Naive thymus-derived CD4-positive, alpha-beta T cell (primary cell): ENCODE results near the gene MRPL41. TPM values are rescaled to one million over a fixed set of nuclear protein-coding genes. Genes with fewer than 3 reads are reported as not detected.
A peak's percentile ranks its signal among the peaks of the same experiment; 100 is the strongest.

Experiments
- ATAC-seq: fragments of 150-1000 bp; cut with Tn5 transposase; 2 replicates; pipeline ENCODE4 v1.10.0; 2021; ENCODE audit warnings: mild to moderate bottlenecking, moderate library complexity
- CTCF ChIA-PET: fragments of 350-600 bp; sonication (Branson Sonifier 250); formaldehyde crosslinking; loops from one replicate; lab custom pipeline; 2021; ENCODE audit warnings: antibody characterized with exemption; lab: Charles Lee
- POLR2A ChIA-PET: fragments of 350-600 bp; sonication (Branson Sonifier 250); formaldehyde crosslinking; loops from one replicate; lab custom pipeline; 2021; ENCODE audit warnings: antibody characterized with exemption, inconsistent platforms; lab: Charles Lee
- DNase-seq, 9 donors: peaks; one replicate each; pipeline versions ENCODE4 v3.0.0 to v3.0.0-alpha.2; 2020 to 2022; ENCODE audit warnings: mixed read lengths in 1 of 9
- H3K27ac ChIP-seq: one replicate; pipeline ENCODE4 v1.7.0; 2013; ENCODE audit warnings: mild to moderate bottlenecking, low read depth, low read length, moderate library complexity
- H3K27me3 ChIP-seq, 2 donors: one replicate each; pipeline ENCODE4 v1.7.0; 2013; ENCODE audit warnings: low read length in 2 of 2, mild to moderate bottlenecking in 2 of 2, moderate library complexity in 2 of 2; ENCODE audit not compliant: control insufficient read depth in 2 of 2, insufficient read depth in 2 of 2
- H3K36me3 ChIP-seq, 3 experiments: 1 replicate in 2 of 3; 2 replicates in 1 of 3; pipeline ENCODE4 v1.7.0; 2013; ENCODE audit warnings: low read length in 3 of 3, mild to moderate bottlenecking in 3 of 3, moderate library complexity in 1 of 3; ENCODE audit not compliant: insufficient read depth in 3 of 3, control insufficient read depth in 2 of 3
- H3K4me1 ChIP-seq, 2 donors: one replicate each; pipeline ENCODE4 v1.7.0; 2013; ENCODE audit warnings: low read length in 2 of 2, mild to moderate bottlenecking in 2 of 2, moderate library complexity in 1 of 2; ENCODE audit not compliant: control insufficient read depth in 2 of 2, insufficient read depth in 2 of 2
- H3K4me3 ChIP-seq: 2 replicates; pipeline ENCODE4 v1.7.0; 2013; ENCODE audit warnings: mild to moderate bottlenecking, low read length
- H3K9me3 ChIP-seq, 3 experiments: 1 replicate in 2 of 3; 2 replicates in 1 of 3; pipeline ENCODE4 v1.7.0; 2013; ENCODE audit warnings: low read length in 3 of 3; ENCODE audit not compliant: control insufficient read depth in 2 of 3
- H3K27ac Mint-ChIP-seq, 9 donors: one replicate each; pipeline ENCODE4 v1.8.0; 2020 to 2022; ENCODE audit warnings: mixed read lengths in 9 of 9, mild to moderate bottlenecking in 8 of 9, moderate library complexity in 5 of 9, inconsistent platforms in 2 of 9
- H3K27me3 Mint-ChIP-seq, 5 donors: one replicate each; pipeline ENCODE4 v1.8.0; 2021 to 2022; ENCODE audit warnings: mixed read lengths in 5 of 5, mild to moderate bottlenecking in 1 of 5
- H3K36me3 Mint-ChIP-seq, 5 donors: one replicate each; pipeline ENCODE4 v1.8.0; 2020 to 2022; ENCODE audit warnings: mixed read lengths in 5 of 5, mild to moderate bottlenecking in 3 of 5, inconsistent platforms in 1 of 5
- H3K4me1 Mint-ChIP-seq, 7 donors: one replicate each; pipeline ENCODE4 v1.8.0; 2020 to 2022; ENCODE audit warnings: mixed read lengths in 7 of 7, mild to moderate bottlenecking in 3 of 7, inconsistent platforms in 1 of 7
- H3K4me3 Mint-ChIP-seq, 10 donors: one replicate each; pipeline ENCODE4 v1.8.0; 2020 to 2022; ENCODE audit warnings: mild to moderate bottlenecking in 10 of 10, mixed read lengths in 10 of 10, moderate library complexity in 6 of 10, inconsistent platforms in 2 of 10
- H3K9me3 Mint-ChIP-seq, 11 donors: one replicate each; pipeline ENCODE4 v1.8.0; 2020 to 2022; ENCODE audit warnings: mixed read lengths in 11 of 11, mild to moderate bottlenecking in 4 of 11, inconsistent platforms in 1 of 11, moderate library complexity in 1 of 11
- intact Hi-C, 2 donors: fragments of 100-400 bp; cut with micrococcal nuclease; formaldehyde crosslinking; loops; one replicate each; pipeline ENCODE4 v1.15.1; 2023
- polyA plus RNA-seq, 2 donors: library from polyadenylated mRNA; unstranded; fragments of 300-500 nt; fragmentation: Illumina TruSeq; gene quantifications; one replicate each; pipeline ENCODE4 v1.2.3, GENCODE V29; 2021
- total RNA-seq, 6 experiments: library from RNA in 5 of 6; stranded (reverse) in 5 of 6; gene quantifications; 1 replicate in 5 of 6; 2 replicates in 1 of 6; pipeline ENCODE4 v1.2.3 and lab custom pipeline; 2021 to 2026

Gene MRPL41
- 100 to 1,000 TPM in 1 of 5 experiments, 10 to 100 TPM in 4; 41.1 to 102 (median 53.9) TPM for total RNA-seq
- polyA plus RNA-seq = 10 to 100 TPM; 36.3 to 41.1 TPM
- total RNA-seq (lab: John Stamatoyannopoulos, UW) = 10.6 reads per million, percentile 37 among the genes with 10 or more reads in this experiment

GRCh38 chr9:137551264-137552021 lies at the start of gene MRPL41:
Gene MRPL41, plus strand, starts transcription at chr9:137551879. Its CDS starts 203 bp downstream, at chr9:137552082.
- ATAC-seq (peak; percentile 94), DNase-seq (peak; percentile 77 to 96 (median 85))
- CTCF ChIA-PET = interaction anchor here (0.6 to 1.4 kb wide), 2 partner anchors 25 to 26 kb away, joined by 3 read pairs; no protein-coding TSS in a partner anchor
- POLR2A ChIA-PET = interaction anchor here (0.8 to 2.1 kb wide), 10 partner anchors 10 to 311 kb away, joined by 3 to 6 read pairs (median 4); partner anchors contain the start of genes DPH7, EHMT1 and TUBB4B
- H3K9me3 Mint-ChIP-seq = peaks cover 0 to 1% (median 0%) of the 10 kb centered on the region in 11 donors
- Histone ChIP-seq H3K9me3 (no peaks in the 10 kb centered on the region), H3K4me1 (peaks cover 0 to 6% of the 10 kb centered on the region in 2 donors), H3K4me3 (peak within 1 kb of the TSS; percentile 77), H3K27ac (peak within 1 kb of the TSS; percentile 85), H3K36me3 (peaks cover 0 to 12% (median 0%) of the 10 kb centered on the region in 3 experiments), H3K27me3 (no peaks in the 10 kb centered on the region)
- peaks cover 0 to 13% (median 6%) of the 10 kb centered on the region in 5 donors for H3K36me3 Mint-ChIP-seq
- H3K4me3 Mint-ChIP-seq = peak within 1 kb of the TSS; percentile 82 to 96 (median 90)
- H3K27me3 Mint-ChIP-seq = no peaks in the 10 kb centered on the region
- peak within 1 kb of the TSS; percentile 77 to 91 (median 83) for H3K27ac Mint-ChIP-seq
- intact Hi-C loops = loop anchor here (1.0 to 10.0 kb wide), 14 partner anchors 27 to 1069 kb away; partner anchors contain the start of genes ARRDC1 (in 2 of the 2), DPH7 (in 2 of the 2), EXD3 (in 2 of the 2) and NOXA1 (in 2 of the 2)
- peaks cover 11 to 24% (median 17%) of the 10 kb centered on the region in 7 donors for H3K4me1 Mint-ChIP-seq

DNA sequence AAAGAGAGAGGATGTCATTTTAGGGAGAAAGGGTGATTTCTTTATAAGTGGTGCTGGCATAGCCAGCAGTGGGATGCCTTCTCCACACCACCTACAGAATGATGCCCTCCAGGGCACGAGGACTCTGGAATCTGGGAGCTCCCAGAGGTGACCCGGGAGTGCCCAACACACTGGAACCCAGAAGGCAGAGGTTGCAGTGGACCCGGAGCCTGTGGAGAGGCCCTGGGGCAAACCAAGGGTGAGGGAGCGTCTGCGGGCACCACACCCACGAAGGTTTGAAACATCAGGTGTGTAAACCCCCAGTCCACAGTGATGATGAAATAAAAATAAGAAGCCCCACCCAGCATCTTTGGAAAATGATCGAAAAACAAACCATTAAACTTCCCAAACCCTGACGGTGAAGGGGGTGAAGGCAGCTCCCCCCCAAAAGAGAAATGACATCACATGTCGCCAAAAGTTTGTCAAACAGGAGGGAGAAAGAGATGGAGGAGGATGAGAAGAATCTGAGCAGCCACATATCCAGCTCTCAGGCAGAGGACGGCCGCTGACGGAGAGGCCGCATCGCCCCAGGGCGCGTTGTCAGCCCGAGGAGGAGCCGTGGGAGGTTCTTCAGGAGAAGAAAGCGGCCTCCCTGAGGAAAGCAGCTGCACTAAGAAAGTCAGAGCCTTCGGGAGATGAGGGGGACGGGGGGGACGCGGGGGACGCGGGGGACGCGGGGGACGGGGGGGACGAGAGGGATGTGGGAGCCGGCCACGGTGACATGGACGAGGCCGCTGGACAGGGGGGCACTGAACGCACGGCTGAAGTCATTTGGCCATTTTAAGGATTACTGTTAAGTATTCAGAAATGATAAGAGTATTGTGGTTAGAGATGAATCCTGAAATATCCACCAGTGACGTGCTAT lies 49.4 kb upstream of the MRPL41 start:
- Histone ChIP-seq H3K27ac (no peak overlapping the region), H3K4me3 (no peak overlapping the region), H3K4me1 (no peaks in the 10 kb centered on the region), H3K36me3 (no peaks in the 10 kb centered on the region), H3K27me3 (no peaks in the 10 kb centered on the region), H3K9me3 (no peaks in the 10 kb centered on the region)
- POLR2A ChIA-PET = no interaction called here
- Mint-ChIP-seq H3K27me3 (no peaks in the 10 kb centered on the region), H3K36me3 (peaks cover 0 to 4% (median 0%) of the 10 kb centered on the region in 5 donors), H3K27ac (peak overlapping the region in 8 of 9 donors; percentile 36 to 93 (median 68)), H3K9me3 (peaks cover 0 to 8% (median 0%) of the 10 kb centered on the region in 11 donors), H3K4me3 (peak overlapping the region in 3 of 10 donors; percentile 25 to 53 (median 30)), H3K4me1 (peaks cover 0 to 7% (median 0%) of the 10 kb centered on the region in 7 donors)
- intact Hi-C loops = no loop called here
- CTCF ChIA-PET = no interaction called here
- no peak for ATAC-seq
- peak in 1 of 9 donors; percentile 27 for DNase-seq

GRCh38 chr9:137504432-137504777 lies 47.3 kb upstream of the MRPL41 start:
- peaks cover 0 to 9% (median 0%) of the 10 kb centered on the region in 11 donors for H3K9me3 Mint-ChIP-seq
- peaks cover 0 to 3% (median 0%) of the 10 kb centered on the region in 5 donors for H3K36me3 Mint-ChIP-seq
- DNase-seq (no peak), ATAC-seq (no peak)
- H3K9me3 ChIP-seq = no peaks in the 10 kb centered on the region
- H3K4me1 Mint-ChIP-seq = peaks cover 0 to 7% (median 1%) of the 10 kb centered on the region in 7 donors
- H3K4me1 ChIP-seq = no peaks in the 10 kb centered on the region
- no peak overlapping the region for H3K4me3 Mint-ChIP-seq
- intact Hi-C loops = no loop called here
- H3K27me3 ChIP-seq = no peaks in the 10 kb centered on the region
- CTCF ChIA-PET = no interaction called here
- no peak overlapping the region for H3K4me3 ChIP-seq
- no peaks in the 10 kb centered on the region for H3K27me3 Mint-ChIP-seq
- H3K36me3 ChIP-seq = no peaks in the 10 kb centered on the region
- POLR2A ChIA-PET = interaction anchor here (1.5 kb wide), 1 partner anchor 20 kb away, joined by 3 read pairs; no protein-coding TSS in a partner anchor
- H3K27ac ChIP-seq = no peak overlapping the region
- H3K27ac Mint-ChIP-seq = no peak overlapping the region

- ChIA-PET POLR2A (interaction anchor here (1.1 to 1.5 kb wide), 2 partner anchors 19 to 36 kb away, joined by 3 read pairs; no protein-coding TSS in a partner anchor), CTCF (no interaction called here)
- Histone ChIP-seq H3K4me1 (no peaks in the 10 kb centered on the region), H3K4me3 (no peak overlapping the region), H3K9me3 (no peaks in the 10 kb centered on the region), H3K27me3 (no peaks in the 10 kb centered on the region), H3K36me3 (no peaks in the 10 kb centered on the region), H3K27ac (no peak overlapping the region)
- Mint-ChIP-seq H3K27ac (no peak overlapping the region), H3K4me3 (no peak overlapping the region), H3K27me3 (no peaks in the 10 kb centered on the region), H3K36me3 (peaks cover 0 to 3% (median 0%) of the 10 kb centered on the region in 5 donors), H3K9me3 (peaks cover 0 to 9% (median 0%) of the 10 kb centered on the region in 11 donors), H3K4me1 (peaks cover 0 to 7% (median 3%) of the 10 kb centered on the region in 7 donors)
- no peak for DNase-seq
- no peak for ATAC-seq
- intact Hi-C loops = no loop called here
Measured at GRCh38 chr9:137505421-137506140, 46.1 kb upstream of the MRPL41 start.

- CTCF ChIA-PET = no interaction called here
- peaks cover 0 to 3% (median 0%) of the 10 kb centered on the region in 5 donors for H3K36me3 Mint-ChIP-seq
- Histone ChIP-seq H3K9me3 (no peaks in the 10 kb centered on the region), H3K27ac (no peak overlapping the region), H3K36me3 (no peaks in the 10 kb centered on the region), H3K4me1 (no peaks in the 10 kb centered on the region), H3K27me3 (no peaks in the 10 kb centered on the region), H3K4me3 (no peak overlapping the region)
- DNase-seq (no peak), ATAC-seq (no peak)
- intact Hi-C loops = no loop called here
- H3K4me1 Mint-ChIP-seq = peaks cover 0 to 7% (median 3%) of the 10 kb centered on the region in 7 donors
- no peaks in the 10 kb centered on the region for H3K27me3 Mint-ChIP-seq
- no peak overlapping the region for H3K4me3 Mint-ChIP-seq
- POLR2A ChIA-PET = no interaction called here
- no peak overlapping the region for H3K27ac Mint-ChIP-seq
- H3K9me3 Mint-ChIP-seq = peaks cover 0 to 9% (median 0%) of the 10 kb centered on the region in 11 donors
Measured at GRCh38 chr9:137506274-137506673, 45.4 kb upstream of the MRPL41 start.
